GM19351 (cell line): ENCODE results near the gene CLIP4.

Source experiments
- ATAC-seq: cut with Tn5 transposase; IDR thresholded peaks from one replicate; pipeline ENCODE4 v1.9.1; 2021; ENCODE audit warnings: mild to moderate bottlenecking, moderate library complexity; ENCODE audit not compliant: unreplicated experiment

Gene CLIP4

GRCh38 chr2:29218550-29219125, 103.4 kb downstream of the CLIP4 start:
- no peak for ATAC-seq

DNA sequence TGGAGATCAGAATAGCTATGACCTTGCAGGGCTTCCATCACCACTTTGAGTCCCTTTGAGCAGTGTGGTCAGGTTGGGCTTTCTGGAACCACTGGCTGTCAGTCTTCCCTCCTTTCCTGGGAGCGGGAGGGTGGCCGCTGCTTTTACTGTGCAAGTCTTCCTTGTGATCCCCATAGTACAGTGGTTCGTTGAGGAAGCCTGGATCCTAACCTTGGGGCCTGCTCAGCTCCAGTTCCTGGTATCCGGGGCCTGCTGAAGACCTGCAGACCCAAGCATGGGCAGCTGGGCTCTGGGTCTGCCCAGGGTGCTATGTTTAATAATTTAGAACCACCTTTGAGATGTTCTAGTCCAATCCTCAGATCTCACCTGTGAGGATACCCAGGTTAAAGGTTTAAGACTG, 104.2 kb downstream of the CLIP4 start:
- ATAC-seq: no peak

DNA sequence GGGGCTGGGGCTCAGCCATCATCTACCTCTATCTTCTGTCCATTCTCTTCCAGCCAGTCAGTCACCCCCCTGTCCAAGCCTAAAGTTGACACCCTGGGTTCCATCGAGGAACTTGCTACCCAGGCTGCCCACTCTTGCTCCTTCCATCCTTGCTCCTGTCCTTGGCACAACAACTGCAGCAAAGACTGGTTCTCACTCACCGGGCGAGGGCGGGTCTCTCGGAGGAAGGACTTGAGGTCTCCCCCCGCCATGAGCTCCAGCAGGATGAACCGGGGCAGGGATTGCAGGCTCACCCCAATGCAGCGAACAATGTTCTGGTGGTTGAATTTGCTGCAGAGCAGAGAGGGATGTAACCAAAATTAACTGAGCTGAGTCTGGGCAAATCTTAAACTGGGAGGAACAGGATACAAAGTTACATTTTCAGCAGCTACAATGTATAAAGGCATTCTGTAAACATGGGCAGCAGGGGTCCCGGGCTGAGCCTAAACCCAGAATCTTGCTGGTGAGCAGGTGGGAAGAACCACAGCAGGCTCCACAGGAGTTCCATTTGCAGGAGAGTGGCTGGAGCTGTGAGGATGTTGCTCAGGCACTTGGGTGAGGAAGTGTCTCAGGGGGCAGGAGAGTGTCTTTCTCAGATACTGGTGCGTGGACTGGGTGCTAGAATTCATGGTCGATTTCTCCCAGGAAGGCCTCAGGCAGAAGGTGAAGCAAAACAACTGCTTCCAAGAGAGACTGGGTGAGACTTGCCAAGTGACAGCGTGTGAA, 105.5 kb downstream of the CLIP4 start:
- ATAC-seq: no peak

GRCh38 chr2:29222381-29223179, 107.4 kb downstream of the CLIP4 start:
- no peak for ATAC-seq

DNA sequence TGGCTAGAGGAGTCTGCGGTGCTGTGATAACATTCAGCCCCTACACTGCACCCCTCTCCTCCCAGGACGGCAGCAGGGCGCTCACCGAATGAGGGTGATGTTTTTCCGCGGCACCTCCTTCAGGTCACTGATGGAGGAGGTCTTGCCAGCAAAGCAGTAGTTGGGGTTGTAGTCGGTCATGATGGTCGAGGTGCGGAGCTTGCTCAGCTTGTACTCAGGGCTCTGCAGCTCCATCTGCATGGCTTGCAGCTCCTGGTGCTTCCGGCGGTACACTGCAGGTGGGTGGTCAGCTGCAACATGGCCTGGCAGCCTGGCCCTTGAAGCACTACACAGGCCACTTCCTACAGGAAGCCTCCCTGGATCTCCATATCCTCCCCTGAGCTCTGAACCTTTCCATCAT, 108.0 kb downstream of the CLIP4 start:
- no peak for ATAC-seq

DNA sequence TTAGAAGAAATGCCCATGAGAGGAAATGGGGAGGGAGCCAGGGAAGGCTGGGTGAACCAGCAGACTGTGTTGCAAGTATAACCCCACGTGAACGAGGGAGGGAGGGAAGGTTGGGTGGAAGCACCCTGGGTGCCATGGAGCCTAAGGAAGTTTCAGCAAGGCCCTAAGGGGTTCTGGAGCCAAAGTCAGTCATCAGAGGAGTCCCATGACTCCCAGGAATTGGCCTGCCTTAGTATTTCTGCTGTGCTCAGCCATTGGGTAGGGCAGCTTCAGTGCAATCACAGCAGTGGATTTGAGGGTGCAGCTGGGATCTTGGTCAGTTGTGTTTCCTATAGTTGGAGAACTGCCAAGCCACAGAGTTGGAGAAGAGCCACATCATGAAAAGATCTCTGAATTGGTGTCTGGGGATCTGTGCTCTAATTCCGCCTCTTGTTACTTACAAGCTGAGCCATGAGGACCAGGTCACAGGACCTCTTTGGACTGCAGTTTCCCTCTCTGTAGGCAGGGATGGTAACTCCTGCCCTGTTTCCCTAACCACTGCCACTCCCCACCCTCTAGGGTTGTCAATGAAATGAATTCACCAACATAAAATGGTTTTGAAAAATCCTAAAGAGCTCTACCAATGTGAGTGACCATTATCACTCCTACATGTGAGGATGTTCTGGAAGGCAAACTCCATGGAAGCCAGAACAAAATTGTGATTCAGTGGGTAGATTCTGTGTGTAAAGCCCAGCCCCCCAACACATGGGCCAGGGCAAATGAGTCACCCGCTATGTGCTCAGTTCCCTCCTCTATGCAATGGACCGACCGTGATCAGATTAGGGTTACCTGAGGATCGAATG, 108.9 kb downstream of the CLIP4 start:
- no peak for ATAC-seq

DNA sequence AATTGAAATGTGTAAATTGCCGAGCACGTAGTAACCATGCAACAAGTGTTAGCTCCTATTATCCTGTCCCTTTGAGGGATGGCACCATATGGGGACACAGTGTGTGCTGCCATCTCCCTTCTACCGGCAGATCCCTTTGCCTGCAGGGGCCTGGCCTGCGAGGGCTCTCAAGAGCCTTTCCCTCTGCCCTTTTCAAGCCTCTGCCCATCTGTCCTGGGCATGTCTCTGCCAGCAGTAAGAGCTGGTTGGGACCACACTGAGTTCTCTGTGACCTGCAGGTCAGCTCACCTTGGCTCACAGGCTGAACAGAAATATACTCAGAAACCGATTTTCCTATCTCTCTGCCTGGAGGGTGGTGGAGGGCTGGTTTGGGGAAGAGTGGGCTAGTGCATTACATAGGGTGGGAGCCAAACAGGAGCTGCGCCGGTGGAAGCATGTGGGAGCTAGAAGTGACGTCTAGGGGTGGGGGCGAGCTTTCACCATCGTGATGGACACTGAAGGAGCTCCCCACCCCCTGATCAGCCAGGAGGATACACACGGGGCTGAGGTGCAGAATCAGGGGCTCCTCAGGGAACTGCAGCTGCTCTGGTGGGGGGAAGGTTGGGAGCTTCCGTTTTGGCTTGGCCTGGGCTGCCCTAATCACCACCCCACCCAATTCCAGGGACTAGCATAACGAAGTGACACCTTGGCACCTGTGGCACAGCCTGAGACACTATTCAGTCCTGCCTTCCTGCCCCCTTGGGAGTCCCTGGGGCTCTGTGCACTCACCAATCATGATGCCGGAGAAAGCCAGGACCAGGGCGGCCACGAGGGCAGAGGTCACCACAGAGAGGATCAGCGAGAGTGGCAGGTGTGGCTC, 109.7 kb downstream of the CLIP4 start:
- no peak for ATAC-seq

DNA sequence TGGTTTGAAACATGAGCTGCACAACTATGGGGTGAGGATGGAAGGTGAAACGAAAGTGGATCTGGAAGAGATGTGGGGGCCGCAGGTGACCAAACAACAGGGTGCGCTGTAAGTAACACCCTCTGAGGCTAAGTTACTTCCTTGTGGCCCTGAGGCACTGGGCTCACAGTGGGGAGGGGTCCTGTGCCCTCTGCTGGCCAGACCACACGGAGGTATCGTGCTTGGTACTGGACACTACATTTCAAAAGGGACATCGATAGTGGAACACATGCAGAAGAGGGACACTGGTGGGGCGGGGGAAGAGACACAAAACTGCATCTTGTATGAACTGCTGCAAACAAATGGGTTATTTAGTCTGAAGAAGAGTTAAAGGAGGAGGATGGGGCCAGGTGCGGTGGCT, 110.6 kb downstream of the CLIP4 start:
- ATAC-seq: no peak

- ATAC-seq: no peak
Observed at GRCh38 chr2:29226375-29226774, 111.2 kb downstream of the CLIP4 start.

DNA sequence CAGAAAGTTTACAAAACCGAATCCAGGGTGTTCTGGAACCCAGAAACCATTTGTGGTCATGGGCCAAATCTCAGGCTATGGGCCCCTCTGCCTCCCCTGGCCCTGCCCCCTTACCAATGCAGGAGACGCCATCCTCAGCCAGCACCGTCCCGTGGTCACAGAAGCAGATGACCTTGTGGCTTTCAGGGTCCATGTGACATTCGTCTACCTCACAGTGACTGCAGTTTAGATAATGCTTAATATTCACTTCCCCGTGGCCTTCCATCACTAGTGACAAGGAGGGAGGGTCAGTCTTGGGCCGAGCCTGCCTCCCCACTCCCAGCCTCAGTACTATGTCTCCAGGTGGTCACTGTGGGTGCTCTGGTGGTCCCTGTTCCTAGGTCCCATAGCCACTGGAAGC, 111.6 kb downstream of the CLIP4 start:
- no peak for ATAC-seq

GRCh38 chr2:29227935-29228675, 112.9 kb downstream of the CLIP4 start:
- no peak for ATAC-seq

DNA sequence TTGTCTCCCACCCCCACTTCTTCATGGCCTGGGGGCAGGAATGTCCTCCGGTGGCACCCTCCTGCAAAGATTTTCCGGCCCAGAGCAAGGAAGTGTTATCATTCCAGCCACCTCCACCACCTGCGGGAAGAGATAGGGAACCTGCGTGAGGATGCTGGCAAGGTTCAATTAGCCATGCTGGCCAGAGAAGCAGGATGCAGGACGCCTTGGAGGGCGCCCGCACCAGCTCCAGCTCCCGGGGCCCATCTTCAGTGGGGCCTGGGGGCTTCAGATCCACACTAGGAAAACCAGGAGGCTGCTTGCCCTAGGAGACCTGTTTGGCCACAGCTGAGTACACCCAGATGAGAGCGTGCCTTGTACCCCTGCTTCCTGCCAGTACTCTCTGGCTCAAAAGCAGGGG, 113.7 kb downstream of the CLIP4 start:
- no peak for ATAC-seq

DNA sequence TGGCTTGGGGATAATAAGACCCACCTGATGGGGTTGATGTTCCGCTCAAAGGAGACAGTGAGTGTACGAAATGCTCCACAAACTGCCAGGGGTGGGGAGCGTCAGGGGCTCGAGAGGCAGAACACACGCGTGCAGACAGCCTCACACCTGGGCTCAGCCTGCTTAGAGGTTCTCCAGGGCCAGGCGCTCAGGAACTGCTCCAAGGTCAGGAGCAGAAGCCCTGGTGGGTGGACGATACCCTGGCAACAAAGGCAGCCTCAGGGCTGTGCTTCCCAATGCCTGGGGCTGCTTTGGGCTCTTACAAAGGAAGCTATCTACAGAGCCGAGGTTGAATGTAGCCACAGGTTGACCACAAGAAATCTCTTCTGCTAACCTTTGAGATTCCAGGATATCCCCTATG, 114.4 kb downstream of the CLIP4 start:
- no peak for ATAC-seq

DNA sequence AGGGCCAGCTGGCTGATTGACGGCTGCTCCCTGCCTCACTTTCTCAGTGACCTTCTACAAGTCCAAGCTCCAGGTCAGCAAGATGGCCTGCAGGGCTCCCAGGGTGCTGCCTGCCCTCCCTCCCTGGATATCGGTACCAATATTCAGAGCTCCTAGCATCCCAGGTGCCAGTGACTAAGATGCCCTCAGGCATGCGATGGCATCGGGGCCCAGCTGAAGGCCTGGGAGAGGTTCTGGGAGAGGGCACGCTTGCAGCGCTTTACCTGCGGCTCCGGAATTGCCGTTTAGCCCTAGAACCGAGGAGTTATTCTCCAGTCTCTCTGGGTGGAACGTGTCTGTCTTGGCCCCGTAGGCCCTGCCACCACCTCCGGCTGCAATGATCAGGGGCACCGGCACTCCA, 116.8 kb downstream of the CLIP4 start:
- no peak for ATAC-seq

DNA sequence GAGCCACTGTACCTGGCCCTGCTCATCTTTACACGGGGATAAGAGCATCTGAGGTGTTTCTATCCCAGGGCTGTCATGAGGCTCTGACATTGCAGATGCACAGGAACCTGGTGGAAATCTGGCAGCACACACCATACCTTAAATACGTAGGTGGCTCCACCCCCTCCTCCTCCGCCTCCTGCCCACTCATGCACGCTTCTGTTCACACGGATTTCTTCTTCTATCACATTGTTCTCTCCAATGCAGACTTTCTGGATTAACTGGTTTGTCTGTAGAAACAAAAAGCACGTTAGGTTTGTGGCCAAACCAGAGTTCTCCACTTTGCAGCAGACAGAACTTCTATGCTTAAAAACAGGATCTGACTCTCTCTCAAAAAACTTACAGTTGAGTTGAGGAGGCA, 118.2 kb downstream of the CLIP4 start:
- ATAC-seq: no peak

- ATAC-seq: no peak
Observed at GRCh38 chr2:29235411-29235810, 120.2 kb downstream of the CLIP4 start.

- ATAC-seq: no peak
Observed at GRCh38 chr2:29236074-29236473, 120.9 kb downstream of the CLIP4 start.

DNA sequence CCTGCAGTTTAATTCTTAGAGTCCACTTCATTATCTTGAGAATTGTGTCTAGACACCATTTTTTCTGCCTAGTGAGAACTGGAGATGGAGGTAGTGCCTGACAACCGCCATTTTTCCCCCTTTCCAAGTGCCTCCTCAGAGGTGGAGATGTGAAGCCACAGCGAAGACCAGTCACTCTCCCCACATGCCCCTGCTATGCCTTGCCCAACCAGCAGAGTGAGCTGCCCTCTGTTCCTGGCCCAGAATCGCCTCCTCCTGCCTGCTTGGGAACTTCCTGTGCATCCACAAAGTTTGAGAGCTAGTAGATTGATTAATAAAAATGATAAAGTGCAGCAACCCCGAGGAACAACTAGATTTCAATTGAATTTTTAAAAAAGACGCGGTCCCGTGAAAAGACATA, 123.3 kb downstream of the CLIP4 start:
- no peak for ATAC-seq
